ENCODE data around the gene COL13A1.

Gene COL13A1

DNA sequence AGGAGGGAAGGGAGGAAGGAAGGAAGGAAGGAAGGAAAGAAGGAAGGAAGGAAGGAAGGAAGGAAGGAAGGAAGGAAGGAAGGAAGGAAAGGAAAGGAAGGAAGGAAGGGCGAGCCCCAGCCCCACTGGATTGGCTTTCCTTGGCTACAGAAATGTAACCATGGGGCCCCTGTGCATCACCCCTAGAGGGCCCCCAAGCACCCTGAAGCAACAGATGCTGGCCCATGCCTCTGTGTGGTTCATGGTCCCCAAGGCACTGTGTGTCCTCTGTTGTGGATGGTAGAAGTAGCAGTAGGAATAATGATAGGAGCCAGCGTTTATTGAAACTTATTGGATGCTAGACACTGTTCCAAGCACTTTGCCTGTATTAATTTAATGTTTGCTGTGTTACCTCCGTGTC is 134.4 kb downstream of the COL13A1 start:
- DNase-seq (ENCODE audit: low read depth), result no peak
- no peak overlapping the region for H3K4me3 ChIP-seq (ENCODE audit: low read length)
- TF ChIP-seq, protein P1, sequence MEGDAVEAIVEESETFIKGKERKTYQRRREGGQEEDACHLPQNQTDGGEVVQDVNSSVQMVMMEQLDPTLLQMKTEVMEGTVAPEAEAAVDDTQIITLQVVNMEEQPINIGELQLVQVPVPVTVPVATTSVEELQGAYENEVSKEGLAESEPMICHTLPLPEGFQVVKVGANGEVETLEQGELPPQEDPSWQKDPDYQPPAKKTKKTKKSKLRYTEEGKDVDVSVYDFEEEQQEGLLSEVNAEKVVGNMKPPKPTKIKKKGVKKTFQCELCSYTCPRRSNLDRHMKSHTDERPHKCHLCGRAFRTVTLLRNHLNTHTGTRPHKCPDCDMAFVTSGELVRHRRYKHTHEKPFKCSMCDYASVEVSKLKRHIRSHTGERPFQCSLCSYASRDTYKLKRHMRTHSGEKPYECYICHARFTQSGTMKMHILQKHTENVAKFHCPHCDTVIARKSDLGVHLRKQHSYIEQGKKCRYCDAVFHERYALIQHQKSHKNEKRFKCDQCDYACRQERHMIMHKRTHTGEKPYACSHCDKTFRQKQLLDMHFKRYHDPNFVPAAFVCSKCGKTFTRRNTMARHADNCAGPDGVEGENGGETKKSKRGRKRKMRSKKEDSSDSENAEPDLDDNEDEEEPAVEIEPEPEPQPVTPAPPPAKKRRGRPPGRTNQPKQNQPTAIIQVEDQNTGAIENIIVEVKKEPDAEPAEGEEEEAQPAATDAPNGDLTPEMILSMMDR (conservative IDR thresholded peaks at IDR 0.05; ENCODE audit: low read length), result peak; percentile 24; the same call in 1 of the 2 replicates

DNA sequence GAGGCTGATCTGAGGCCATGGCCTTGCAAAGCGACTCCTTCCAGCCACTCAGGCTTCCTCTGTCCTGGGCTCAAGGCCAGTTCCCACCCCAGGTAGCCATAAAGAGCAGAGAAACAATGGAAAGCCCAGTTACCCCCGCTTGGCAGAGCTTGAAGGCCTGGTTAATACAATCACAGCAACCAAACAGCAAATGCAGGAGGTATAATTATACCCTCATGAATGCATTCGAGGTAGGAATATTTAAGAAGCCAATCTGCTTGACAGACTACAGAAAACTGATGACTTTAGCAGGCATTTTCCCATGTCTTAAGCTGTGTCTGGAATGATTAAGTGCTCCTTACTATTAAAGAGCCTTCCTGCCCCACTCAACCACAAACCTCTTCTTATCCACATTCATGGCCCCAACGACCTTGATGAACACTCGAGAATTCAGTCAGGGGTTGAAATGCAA is 136.9 kb downstream of the COL13A1 start:
- no peak for DNase-seq (ENCODE audit: low read depth)
- no peak overlapping the region for H3K4me3 ChIP-seq (ENCODE audit: low read length)
- TF ChIP-seq, protein P1 (conservative IDR thresholded peaks at IDR 0.05; ENCODE audit: low read length), result no peak

DNA sequence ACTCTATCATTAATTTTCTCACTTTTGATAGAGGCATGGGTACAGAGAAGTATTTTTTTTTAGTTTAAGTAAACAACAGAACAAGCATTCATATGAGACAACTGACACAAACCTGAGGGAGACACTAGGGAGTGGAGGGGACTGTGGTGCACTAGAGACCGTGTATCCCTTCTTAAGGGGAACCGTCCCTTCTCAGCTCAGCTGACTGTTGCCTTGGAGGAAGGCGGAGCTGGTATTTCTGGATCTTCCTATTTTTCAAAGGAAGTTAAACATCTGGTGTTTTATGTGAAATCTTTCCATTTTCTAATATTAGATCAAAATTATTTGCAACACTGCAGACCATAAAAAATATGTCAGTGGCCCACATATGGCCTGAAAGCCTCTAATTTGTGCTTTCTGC is 137.4 kb downstream of the COL13A1 start:
- TF ChIP-seq, protein P1 (conservative IDR thresholded peaks at IDR 0.05; ENCODE audit: low read length), result no peak
- no peak overlapping the region for H3K4me3 ChIP-seq (ENCODE audit: low read length)
- DNase-seq (ENCODE audit: low read depth), result no peak

GRCh38 chr10:69939481-69939880 is 137.8 kb downstream of the COL13A1 start:
- no peak for DNase-seq (ENCODE audit: low read depth)
- H3K4me3 ChIP-seq (ENCODE audit: low read length), result no peak overlapping the region
- TF ChIP-seq, protein P1 (conservative IDR thresholded peaks at IDR 0.05; ENCODE audit: low read length), result no peak

GRCh38 chr10:69941730-69942129 is 140.0 kb downstream of the COL13A1 start:
- DNase-seq (ENCODE audit: low read depth), result no peak
- H3K4me3 ChIP-seq (ENCODE audit: low read length), result no peak overlapping the region
- TF ChIP-seq, protein P1 (conservative IDR thresholded peaks at IDR 0.05; ENCODE audit: low read length), result no peak

- TF ChIP-seq, protein P1 (conservative IDR thresholded peaks at IDR 0.05; ENCODE audit: low read length), result no peak
- no peak for DNase-seq (ENCODE audit: low read depth)
- H3K4me3 ChIP-seq (ENCODE audit: low read length), result no peak overlapping the region
These were observed 141.7 kb downstream of the COL13A1 start for GRCh38 chr10:69943292-69943820.

DNA sequence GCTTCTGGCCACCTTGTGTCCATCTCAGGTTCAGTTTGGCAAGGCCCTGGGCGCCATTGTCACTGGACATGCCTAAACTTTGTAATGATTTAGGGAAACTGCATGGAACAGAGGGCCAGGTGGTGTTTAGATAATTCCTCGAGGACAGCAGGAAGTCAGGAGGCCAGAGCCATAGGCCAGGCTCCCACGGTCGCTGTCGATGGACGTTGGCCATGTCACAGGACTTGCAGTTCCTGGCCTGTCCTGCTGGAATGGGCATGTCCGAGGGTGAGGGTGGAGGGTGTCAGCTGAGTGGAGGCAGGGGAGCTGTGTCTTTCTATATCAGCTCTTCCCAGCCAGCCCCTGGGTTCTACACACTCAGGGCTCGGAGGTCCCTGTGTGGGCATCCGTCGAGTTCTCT is 143.1 kb downstream of the COL13A1 start:
- H3K4me3 ChIP-seq (ENCODE audit: low read length), result no peak overlapping the region
- DNase-seq (ENCODE audit: low read depth), result no peak
- TF ChIP-seq, protein P1 (conservative IDR thresholded peaks at IDR 0.05; ENCODE audit: low read length), result no peak
